ENCODE results near the gene SOCS1. TPM values are rescaled to one million over a fixed set of nuclear protein-coding genes. Genes with fewer than 3 reads are reported as not detected.

SOCS1 gene, protein sequence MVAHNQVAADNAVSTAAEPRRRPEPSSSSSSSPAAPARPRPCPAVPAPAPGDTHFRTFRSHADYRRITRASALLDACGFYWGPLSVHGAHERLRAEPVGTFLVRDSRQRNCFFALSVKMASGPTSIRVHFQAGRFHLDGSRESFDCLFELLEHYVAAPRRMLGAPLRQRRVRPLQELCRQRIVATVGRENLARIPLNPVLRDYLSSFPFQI
- 5.0 TPM for total RNA-seq

DNA sequence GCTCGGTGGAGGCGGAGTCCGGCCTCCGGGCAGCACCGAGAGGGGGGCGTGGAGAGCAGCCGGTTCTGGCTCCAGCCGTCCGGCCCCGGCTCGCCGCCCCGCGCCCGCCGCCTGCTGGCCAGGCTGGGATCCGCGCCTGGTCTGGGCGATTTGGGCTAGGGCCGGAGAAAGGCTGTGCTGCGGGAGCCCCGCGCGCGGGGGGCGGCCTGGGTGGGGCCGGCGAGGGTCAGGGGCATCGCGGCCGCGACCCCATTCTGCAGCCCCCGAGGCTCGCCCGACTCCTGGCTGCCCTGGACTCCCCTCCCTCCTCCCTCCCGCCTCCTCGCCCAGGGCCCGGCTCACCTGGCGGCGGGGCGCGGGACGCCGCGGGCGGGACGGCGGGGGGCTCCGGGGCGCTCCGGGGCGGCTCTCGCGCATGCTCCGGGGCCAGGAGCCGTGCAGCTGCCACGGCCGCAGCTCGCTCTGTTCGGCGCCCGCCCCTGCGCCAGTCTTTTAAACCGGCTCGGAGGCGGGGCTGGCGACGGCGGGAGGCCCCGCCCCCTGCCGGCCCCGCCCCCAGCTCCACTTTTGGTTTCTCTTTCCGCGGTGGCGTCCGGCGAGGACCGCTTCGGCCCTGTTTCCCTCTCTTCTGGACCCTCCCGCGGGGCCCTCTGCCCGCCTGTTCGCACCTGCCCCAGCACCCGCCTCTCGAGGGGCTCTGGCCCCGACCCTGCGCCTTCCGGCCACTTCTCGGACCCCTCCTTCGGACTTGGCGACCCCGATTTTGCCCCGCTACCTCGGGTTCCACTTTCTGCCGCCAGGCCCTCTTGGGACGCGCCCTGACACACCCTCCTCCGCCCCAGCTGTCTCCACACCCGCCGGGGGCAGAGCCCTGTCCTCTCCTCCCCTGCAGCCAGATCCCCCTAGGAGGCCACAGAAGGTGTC, at the start of gene SOCS1:
Gene SOCS1 (minus strand): TSS at position 468 of the 924 bp plus-strand sequence. CDS start 726 bp downstream, outside the sequence.

DNA sequence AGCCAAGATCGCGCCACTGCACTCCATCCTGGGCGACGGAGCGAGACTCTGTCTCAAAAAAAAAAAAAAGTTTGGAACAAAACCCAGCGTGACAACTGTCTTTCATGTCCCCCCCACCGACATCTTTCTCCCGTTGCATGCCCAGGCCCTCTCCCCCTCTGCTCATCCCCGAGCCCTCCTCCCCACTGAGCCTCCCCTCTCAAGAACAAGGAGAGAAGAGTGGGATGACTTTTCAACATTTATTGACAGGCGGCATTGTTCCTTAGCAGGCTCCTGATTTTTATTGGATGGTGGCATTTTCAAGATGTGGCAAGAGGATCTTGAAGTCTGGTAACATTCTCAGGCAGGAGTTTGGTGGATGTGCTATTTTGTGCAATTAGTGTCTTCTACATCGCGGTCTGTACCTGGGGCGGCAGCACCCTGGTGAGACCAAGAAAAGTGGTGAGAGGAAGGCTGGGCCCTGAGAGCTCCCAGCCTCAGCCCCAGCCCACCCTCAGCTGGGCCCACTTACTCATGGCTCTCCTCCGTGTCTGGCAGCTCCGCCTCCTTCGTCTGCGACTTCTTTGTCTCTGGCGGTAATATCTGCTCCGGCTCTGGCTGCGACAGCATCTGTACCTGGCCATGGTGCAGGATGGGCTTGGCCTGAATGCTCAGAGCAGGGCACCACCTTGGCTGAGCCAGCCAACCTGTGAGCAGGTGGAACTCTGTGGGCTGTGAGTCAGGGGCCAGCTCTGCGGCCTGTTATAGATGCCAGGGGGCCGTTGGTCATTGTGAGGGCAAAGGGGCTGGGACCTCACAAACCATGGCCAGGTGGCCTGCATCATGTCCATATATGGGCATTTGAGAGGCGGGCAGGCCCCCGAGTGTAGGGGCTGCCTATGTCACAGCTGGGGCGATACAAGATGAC, 24.9 kb upstream of the SOCS1 start, which contains the start of gene PRM1:
Gene PRM1 (minus strand): TSS at position 715 of the 907 bp plus-strand sequence. CDS start 92 bp downstream, at position 623.

DNA sequence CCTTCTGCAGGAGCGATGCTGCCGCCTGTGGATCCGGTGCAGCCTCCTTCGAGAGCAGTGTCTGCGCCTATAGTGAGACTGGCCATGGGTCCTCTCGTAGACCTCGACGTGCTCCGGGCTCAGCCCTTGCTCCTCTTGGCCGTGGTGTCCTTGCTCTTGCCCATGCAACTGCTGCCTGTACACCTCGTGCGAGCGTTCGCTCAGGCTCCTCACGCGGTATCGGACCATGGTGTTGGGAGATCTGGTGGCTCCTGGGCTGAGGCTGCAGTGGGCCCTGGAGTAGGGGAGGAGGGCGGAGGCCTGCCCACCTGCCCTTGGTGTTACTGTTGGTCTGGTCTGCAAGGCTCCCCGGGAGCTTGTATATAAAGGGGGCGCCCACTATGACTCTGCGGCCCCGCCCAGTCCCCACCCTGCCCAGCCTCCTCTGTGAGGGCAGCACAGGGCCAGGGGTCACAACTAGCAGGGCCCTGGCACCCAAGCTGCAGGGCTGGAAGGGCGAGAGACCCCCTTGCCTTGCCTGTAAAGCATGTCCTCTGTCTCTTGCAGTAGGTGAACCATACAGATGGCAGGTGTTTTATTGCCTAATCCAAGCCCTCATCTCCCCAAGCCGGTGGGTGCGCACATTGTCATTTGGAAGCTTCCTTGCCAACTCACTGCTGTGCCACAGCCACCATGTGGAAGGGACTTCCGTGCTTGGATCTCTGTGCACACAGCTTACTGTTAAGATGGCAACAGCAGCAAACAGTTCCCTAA, 20.3 kb upstream of the SOCS1 start, which contains the start of gene PRM2:
Gene PRM2 (minus strand): TSS at position 338 of the 753 bp plus-strand sequence. CDS start 110 bp downstream, at position 228.

DNA sequence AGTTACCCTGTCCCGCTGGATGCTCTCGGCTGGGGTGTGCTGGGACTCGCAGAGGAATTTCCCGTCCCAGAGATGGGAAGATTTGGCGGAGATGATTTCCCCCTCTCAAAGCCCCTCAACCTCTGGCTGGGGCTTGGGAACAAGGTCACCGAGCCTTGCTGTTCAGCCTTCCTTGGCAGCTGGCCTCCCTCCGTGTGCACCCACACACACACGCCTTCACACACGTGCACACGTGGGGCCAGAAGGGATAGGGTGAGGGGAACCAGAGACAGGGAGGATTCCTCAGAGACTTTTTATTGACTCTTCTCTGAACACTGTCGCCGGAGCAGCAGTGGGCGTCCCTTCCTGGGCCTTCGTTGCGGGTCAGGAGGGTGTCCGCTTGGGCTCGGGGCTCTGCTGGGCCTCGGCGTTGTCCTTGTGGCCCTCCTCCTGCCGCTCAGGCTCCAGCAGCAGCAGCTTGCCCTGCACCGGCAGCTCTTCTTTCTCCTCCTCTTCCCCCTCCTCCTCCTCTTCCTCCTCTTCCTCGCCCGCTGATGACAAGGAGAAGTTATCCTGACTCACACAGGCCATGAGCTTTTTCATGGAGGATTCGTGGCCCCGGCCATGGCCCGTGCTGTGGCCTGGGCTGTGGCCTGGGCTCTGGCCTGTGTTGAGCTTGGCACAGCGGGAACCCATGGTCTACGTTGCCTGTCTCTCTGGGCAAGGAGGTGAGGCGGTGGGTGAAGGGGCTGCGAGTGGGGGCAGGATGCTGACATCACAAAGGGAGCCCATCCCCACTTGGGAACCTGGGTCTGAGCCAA, 17.1 kb upstream of the SOCS1 start, which contains the start of gene PRM3:
Gene PRM3 (minus strand): TSS at position 709 of the 800 bp plus-strand sequence. CDS start 34 bp downstream, at position 675.

DNA sequence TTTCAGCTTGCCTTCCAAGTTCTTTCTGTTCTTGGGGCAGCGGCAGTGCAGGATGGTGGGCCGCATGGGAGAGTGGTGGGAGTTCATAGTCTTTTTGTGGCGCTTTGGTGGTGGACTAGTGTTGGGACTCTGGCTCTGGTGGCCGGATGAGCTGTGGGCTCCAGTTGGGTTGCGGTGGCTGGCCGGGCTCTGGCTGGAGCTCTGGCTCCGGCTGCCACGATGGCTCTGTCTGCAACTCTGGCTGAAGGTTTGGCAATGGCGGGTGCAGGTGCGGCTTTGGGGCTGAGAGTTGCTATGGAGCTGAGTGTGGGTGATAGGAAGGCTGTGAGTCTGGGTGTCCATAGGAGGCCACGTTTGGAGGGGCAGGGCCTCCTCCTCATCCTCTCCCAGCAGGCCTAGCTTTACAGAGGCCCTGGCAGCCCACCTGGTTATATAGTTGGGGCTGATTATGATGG, 12.9 kb upstream of the SOCS1 start, which contains the start of gene TNP2:
Gene TNP2 (minus strand): TSS at position 405 of the 455 bp plus-strand sequence. CDS start 63 bp downstream, at position 342.

Other genes with a start within 250 kb of the SOCS1 start
- not detected for gene TNP2, start 13.1 kb upstream of the SOCS1 start, total RNA-seq
- gene PRM3, start 17.4 kb upstream of the SOCS1 start, total RNA-seq: not detected
- not detected for gene PRM2, start 20.3 kb upstream of the SOCS1 start, total RNA-seq
- not detected for gene PRM1, start 25.1 kb upstream of the SOCS1 start, total RNA-seq
- 9.4 TPM for gene RMI2, start 89.3 kb upstream of the SOCS1 start, total RNA-seq

All from camera-type eye (tissue), 1 donor.